Breast epithelium (tissue), 4 donors: ENCODE results near the gene GGA3. TPM values are rescaled to one million over a fixed set of nuclear protein-coding genes. Genes with fewer than 3 reads are reported as not detected.

Source experiments
- DNase-seq, 2 donors: peaks; one replicate each; pipeline ENCODE4 v3.0.0-alpha.2; 2019; ENCODE audit warnings: low spot score in 2 of 2
- H3K27ac ChIP-seq, 2 donors: fragments of 200-600 bp; sonication (generic) in 1 of 2; one replicate each; pipeline ENCODE4 v1.5.1; 2016 to 2019; ENCODE audit warnings: mild to moderate bottlenecking in 1 of 2
- H3K27me3 ChIP-seq, 2 donors: fragments of 200-600 bp; sonication (generic) in 1 of 2; one replicate each; pipeline versions ENCODE4 v1.5.1 to v1.6.0; 2017 to 2019; ENCODE audit warnings: control low read depth in 1 of 2, mild to moderate bottlenecking in 1 of 2
- H3K36me3 ChIP-seq: fragments of 200-600 bp; one replicate; pipeline ENCODE4 v1.5.1; 2019
- H3K4me1 ChIP-seq, 2 donors: fragments of 200-600 bp; sonication (generic); one replicate each; pipeline ENCODE4 v1.5.1; 2016 to 2019; ENCODE audit warnings: control low read depth in 1 of 2
- H3K4me3 ChIP-seq, 3 donors: fragments of 200-600 bp; sonication (generic); 1 replicate in 2 of 3; 2 replicates in 1 of 3; pipeline ENCODE4 v1.5.1; 2016 to 2019; ENCODE audit warnings: mild to moderate bottlenecking in 3 of 3, moderate library complexity in 2 of 3
- H3K9me3 ChIP-seq, 2 donors: fragments of 200-600 bp; sonication (generic) in 1 of 2; one replicate each; pipeline ENCODE4 v1.5.1; 2016 to 2019; ENCODE audit warnings: control low read depth in 1 of 2
- CTCF ChIP-seq, 3 donors: fragments of 450-650 bp; IDR thresholded peaks; one replicate each; pipeline ENCODE4 v1.5.1; 2016 to 2017; ENCODE audit warnings: antibody characterized with exemption in 3 of 3, mild to moderate bottlenecking in 3 of 3, moderate library complexity in 3 of 3
- POLR2A ChIP-seq: fragments of 450-650 bp; IDR thresholded peaks from one replicate; pipeline ENCODE4 v1.6.1; 2016; ENCODE audit warnings: antibody characterized with exemption, mild to moderate bottlenecking, moderate library complexity
- POLR2AphosphoS5 ChIP-seq, 3 donors: sonication (generic); formaldehyde crosslinking; IDR thresholded peaks; one replicate each; pipeline ENCODE4 v1.6.1; 2017; ENCODE audit warnings: antibody characterized with exemption in 3 of 3
- intact Hi-C: fragments of 100-400 bp; cut with DNase I; formaldehyde crosslinking; loops from one replicate; pipeline ENCODE4 v1.15.1; 2023; ENCODE audit warnings: low total_unique reads
- total RNA-seq, 3 donors: library from RNA; depleted of rRNA; stranded (reverse); fragments of >200 nt; gene quantifications; one replicate each; pipeline ENCODE4 v1.1.0, GENCODE V29; 2016

The GGA3 gene
- total RNA-seq, 3 donors from 2014 or later: 20.0 to 35.0 (median 32.8) TPM

DNA sequence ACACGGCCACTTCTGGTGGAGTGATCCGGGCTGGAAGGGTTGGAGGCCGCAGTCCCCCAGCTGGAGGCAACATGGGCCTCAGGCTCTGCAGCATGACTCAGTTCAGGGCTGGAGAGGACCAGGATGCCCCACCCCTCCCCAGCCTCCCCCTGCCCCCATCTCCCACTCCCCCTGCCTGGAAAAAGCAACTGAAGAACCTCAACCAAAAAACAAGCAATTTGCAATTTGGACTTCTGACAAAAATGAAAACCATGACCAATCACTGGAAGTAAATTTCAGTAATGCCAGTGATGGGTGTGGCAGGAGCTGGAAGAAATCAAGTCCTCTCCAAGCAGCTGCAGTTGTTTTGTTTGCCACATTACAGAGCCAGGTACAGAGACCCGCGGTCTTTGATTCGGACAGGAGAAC is 16.3 kb upstream of the GGA3 start:
- Histone ChIP-seq H3K4me3 (no peak overlapping the region), H3K4me1 (no peaks in the 10 kb centered on the region), H3K9me3 (no peaks in the 10 kb centered on the region), H3K27me3 (no peaks in the 10 kb centered on the region), H3K27ac (no peak overlapping the region), H3K36me3 (no peaks in the 10 kb centered on the region)
- TF ChIP-seq POLR2AphosphoS5 (IDR thresholded peaks at IDR 0.05): no peak
- no peak for TF ChIP-seq POLR2A
- no peak for TF ChIP-seq CTCF (IDR thresholded peaks at IDR 0.05)
- intact Hi-C loops: no loop called here
- no peak for DNase-seq

DNA sequence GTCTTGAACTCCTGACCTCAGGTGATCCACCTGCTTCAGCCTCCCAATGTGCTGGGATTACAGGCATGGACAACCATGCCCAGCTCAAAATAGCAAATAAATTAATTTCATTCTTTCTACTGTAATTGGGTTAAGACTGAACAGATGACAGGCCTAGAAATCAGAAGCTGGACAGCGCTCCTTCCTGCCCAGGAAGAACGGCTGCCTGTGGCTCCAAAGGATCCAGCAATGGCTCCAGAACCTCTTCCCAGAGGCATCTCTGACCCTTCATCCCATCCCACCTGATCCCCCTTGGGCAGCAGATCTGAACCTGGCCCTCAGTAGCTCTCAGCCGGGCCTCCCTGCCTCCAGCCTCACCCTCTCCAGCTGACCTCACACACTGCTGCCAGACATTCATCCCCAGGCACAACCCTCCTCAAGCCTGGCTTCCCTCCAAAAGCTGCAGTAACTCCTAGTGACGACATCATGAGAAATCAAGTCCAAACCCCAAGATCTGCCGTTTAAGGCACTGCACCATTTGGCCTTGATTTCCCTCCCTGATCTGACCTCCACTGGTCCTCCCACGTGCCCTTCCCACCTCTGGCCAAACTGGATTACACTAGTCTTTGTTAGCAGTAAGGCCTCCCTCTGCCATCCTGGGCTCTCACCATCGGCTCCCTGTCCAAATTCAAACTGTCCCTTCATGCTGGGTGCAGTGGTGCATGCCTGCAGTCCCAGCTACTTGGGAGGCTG is 12.7 kb upstream of the GGA3 start:
- DNase-seq: no peak
- Histone ChIP-seq H3K9me3 (no peaks in the 10 kb centered on the region), H3K27ac (no peak overlapping the region), H3K27me3 (no peaks in the 10 kb centered on the region), H3K4me1 (peaks cover 5 to 8% of the 10 kb centered on the region in 2 donors), H3K36me3 (no peaks in the 10 kb centered on the region), H3K4me3 (no peak overlapping the region)
- intact Hi-C loops: no loop called here
- TF ChIP-seq POLR2AphosphoS5 (IDR thresholded peaks at IDR 0.05) (no peak), CTCF (IDR thresholded peaks at IDR 0.05) (no peak), POLR2A (no peak)

- Histone ChIP-seq H3K4me3 (no peak overlapping the region), H3K4me1 (peaks cover 5 to 8% of the 10 kb centered on the region in 2 donors), H3K36me3 (no peaks in the 10 kb centered on the region), H3K27ac (no peak overlapping the region), H3K9me3 (no peaks in the 10 kb centered on the region), H3K27me3 (no peaks in the 10 kb centered on the region)
- TF ChIP-seq CTCF (IDR thresholded peaks at IDR 0.05): no peak
- no peak for TF ChIP-seq POLR2AphosphoS5 (IDR thresholded peaks at IDR 0.05)
- TF ChIP-seq POLR2A: no peak
- DNase-seq: no peak
- intact Hi-C loops: no loop called here
Measured at GRCh38 chr17:75272848-75273184, 11.4 kb upstream of the GGA3 start.

GRCh38 chr17:75271955-75272847 is 10.8 kb upstream of the GGA3 start:
- Histone ChIP-seq H3K4me3 (peak overlapping the region; percentile 78 to 91 (median 88)), H3K9me3 (no peaks in the 10 kb centered on the region), H3K27me3 (no peaks in the 10 kb centered on the region), H3K36me3 (no peaks in the 10 kb centered on the region), H3K27ac (peak overlapping the region in 1 of 2 donors; percentile 94), H3K4me1 (peaks cover 5 to 8% of the 10 kb centered on the region in 2 donors)
- intact Hi-C loops: no loop called here
- no peak for DNase-seq
- TF ChIP-seq POLR2A (no peak), CTCF (IDR thresholded peaks at IDR 0.05) (no peak), POLR2AphosphoS5 (IDR thresholded peaks at IDR 0.05) (no peak)
